ENCODE results near the gene MAST4. TPM values are rescaled to one million over a fixed set of nuclear protein-coding genes. Genes with fewer than 3 reads are reported as not detected.

Gene MAST4
- total RNA-seq, 2 donors from 2014 or later: 9.5 to 20.8 TPM

DNA sequence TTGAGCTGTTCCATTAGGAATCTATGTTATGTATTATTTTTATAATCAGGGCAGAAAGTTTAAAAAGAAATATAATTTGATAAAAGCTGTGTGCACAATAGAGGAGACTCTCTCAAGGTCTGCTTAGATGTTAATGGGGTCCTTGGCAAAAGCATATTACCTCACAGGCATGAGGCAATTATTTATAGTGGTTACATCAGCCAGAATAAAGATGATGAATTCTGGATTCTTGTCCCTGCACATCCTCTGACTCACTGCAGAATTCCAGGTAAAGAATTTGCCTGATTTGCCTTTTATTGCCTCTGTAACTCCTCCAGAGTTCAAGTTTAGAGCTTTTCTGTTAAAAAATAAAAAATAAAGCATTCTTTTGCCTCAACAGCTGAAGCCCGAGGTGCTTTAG lies 253.6 kb downstream of the MAST4 start:
- no peak overlapping the region for H3K27ac ChIP-seq
- intact Hi-C loops (cut with DNase I): no loop called here
- H3K9ac ChIP-seq (ENCODE audit: low read depth in 2 of 2, low read length in 2 of 2): no peak overlapping the region

GRCh38 chr5:66850354-66851075 lies 254.3 kb downstream of the MAST4 start:
- DNase-seq: no peak
- H3K9ac ChIP-seq (ENCODE audit: low read depth in 2 of 2, low read length in 2 of 2): no peak overlapping the region
- H3K27me3 ChIP-seq: no peaks in the 10 kb centered on the region
- no peak overlapping the region for H3K4me3 ChIP-seq
- no peak overlapping the region for H3K27ac ChIP-seq
- no peaks in the 10 kb centered on the region for H3K4me1 ChIP-seq
- H3K36me3 ChIP-seq: no peaks in the 10 kb centered on the region
- no peaks in the 10 kb centered on the region for H3K9me3 ChIP-seq
- intact Hi-C loops (cut with DNase I): no loop called here
- no peak for TF ChIP-seq CTCF (IDR thresholded peaks at IDR 0.05)

More for the DNA sequence above, 253.6 kb downstream of the MAST4 start:
- Histone ChIP-seq H3K27me3 (no peaks in the 10 kb centered on the region), H3K4me1 (no peaks in the 10 kb centered on the region), H3K36me3 (no peaks in the 10 kb centered on the region), H3K4me3 (no peak overlapping the region), H3K9me3 (no peaks in the 10 kb centered on the region)
- TF ChIP-seq CTCF (IDR thresholded peaks at IDR 0.05): no peak
- DNase-seq: no peak

GRCh38 chr5:66851306-66851705 lies 255.1 kb downstream of the MAST4 start:
- no peaks in the 10 kb centered on the region for H3K27me3 ChIP-seq
- no peaks in the 10 kb centered on the region for H3K4me1 ChIP-seq
- no peak for TF ChIP-seq CTCF (IDR thresholded peaks at IDR 0.05)
- no peaks in the 10 kb centered on the region for H3K9me3 ChIP-seq
- no peak for DNase-seq
- intact Hi-C loops (cut with DNase I): no loop called here
- H3K9ac ChIP-seq (ENCODE audit: low read depth in 2 of 2, low read length in 2 of 2): no peak overlapping the region
- H3K36me3 ChIP-seq: no peaks in the 10 kb centered on the region
- H3K4me3 ChIP-seq: no peak overlapping the region
- no peak overlapping the region for H3K27ac ChIP-seq

GRCh38 chr5:66854416-66854815 lies 258.2 kb downstream of the MAST4 start:
- Histone ChIP-seq H3K27ac (no peak overlapping the region), H3K4me3 (no peak overlapping the region)

DNA sequence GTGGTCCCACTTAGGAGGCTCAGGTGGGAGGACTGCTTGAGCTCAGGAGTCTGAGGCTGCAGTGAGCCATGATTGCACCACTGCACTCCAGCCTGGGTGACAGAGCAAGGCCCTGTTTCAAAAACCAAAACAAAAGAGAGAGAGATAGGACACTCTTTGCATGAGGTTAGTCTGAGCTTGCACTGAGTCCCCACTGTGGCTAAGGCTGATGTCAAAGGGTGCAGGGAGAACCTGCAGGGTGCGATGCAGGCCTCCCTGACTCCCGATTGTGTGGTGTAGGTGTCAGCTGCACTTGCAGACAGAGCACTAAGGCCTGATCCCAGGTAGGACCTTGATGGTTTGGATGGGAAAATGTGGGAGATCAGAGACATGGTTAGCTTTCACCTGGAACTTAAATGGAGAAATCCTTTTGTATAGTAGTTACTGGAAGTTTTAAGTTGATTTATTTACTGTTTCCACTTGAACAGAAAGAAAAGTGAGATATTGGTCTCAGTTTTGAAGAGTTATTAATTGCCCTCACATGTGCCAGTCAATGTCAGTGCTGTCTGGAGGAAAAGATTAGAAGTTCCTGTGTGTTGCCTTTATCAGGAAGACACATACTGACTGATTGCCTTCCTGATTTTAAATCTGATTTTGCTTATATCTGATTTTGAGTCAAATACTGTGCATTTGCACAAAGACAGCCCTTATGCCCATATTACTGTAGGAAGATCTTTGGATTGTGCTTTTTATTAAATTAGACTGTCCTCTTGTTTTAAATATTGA lies 260.0 kb downstream of the MAST4 start:
- H3K4me1 ChIP-seq: no peaks in the 10 kb centered on the region
- intact Hi-C loops (cut with DNase I): no loop called here
- TF ChIP-seq CTCF (IDR thresholded peaks at IDR 0.05): no peak
- no peak overlapping the region for H3K27ac ChIP-seq
- H3K36me3 ChIP-seq: no peaks in the 10 kb centered on the region
- H3K9ac ChIP-seq (ENCODE audit: low read depth in 2 of 2, low read length in 2 of 2): no peak overlapping the region
- H3K27me3 ChIP-seq: no peaks in the 10 kb centered on the region
- DNase-seq: no peak
- no peak overlapping the region for H3K4me3 ChIP-seq
- no peaks in the 10 kb centered on the region for H3K9me3 ChIP-seq

More at GRCh38 chr5:66854416-66854815, 258.2 kb downstream of the MAST4 start:
- Histone ChIP-seq H3K9me3 (no peaks in the 10 kb centered on the region), H3K27me3 (no peaks in the 10 kb centered on the region), H3K9ac (ENCODE audit: low read depth in 2 of 2, low read length in 2 of 2) (no peak overlapping the region), H3K36me3 (no peaks in the 10 kb centered on the region), H3K4me1 (no peaks in the 10 kb centered on the region)
- DNase-seq: no peak
- intact Hi-C loops (cut with DNase I): no loop called here
- no peak for TF ChIP-seq CTCF (IDR thresholded peaks at IDR 0.05)
